NCI-H748 treated with DMSO at 0.1 percent for 48 hours (cell line): ENCODE results near the gene COL23A1.
A peak's percentile ranks its signal among the peaks of the same experiment; 100 is the strongest.
"Not testable (repeated sequence)": the region's sequence is repeated elsewhere in the genome, so short reads cannot be mapped to it uniquely, and the experiment has no call there.

Experiments used
- DNase-seq: peaks from one replicate; lab custom pipeline; 2025; lab: John Stamatoyannopoulos, UW

COL23A1 gene

DNA sequence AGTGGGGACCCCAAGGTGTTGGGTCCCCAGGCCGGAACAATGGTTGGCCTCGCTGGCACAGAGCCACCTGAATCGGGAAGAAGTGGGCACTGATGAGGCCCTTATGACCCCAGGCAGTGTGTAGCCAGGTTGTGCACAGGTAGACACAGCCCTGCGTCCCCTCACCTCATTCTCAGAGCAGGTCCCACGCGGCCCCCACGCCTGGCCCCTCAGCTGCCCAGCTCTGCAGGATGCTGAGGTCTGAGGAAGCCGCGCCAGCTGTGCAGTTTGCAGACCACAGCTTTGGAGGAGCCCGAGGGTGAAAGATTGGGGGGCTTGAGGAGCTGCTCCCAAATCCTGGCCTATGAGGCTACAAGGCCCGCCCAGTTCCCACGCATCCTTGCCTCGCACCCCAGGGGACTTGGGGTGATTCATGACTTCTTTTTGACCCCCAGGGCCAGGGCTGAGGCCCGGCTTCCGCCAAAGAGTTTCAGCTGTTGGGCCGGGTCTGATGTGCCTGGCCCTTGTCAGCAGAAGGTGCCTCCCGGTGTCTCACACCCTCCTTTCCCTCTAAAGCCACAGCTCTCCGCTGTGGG lies 269.8 kb downstream of the COL23A1 start:
- no peak for DNase-seq

DNA sequence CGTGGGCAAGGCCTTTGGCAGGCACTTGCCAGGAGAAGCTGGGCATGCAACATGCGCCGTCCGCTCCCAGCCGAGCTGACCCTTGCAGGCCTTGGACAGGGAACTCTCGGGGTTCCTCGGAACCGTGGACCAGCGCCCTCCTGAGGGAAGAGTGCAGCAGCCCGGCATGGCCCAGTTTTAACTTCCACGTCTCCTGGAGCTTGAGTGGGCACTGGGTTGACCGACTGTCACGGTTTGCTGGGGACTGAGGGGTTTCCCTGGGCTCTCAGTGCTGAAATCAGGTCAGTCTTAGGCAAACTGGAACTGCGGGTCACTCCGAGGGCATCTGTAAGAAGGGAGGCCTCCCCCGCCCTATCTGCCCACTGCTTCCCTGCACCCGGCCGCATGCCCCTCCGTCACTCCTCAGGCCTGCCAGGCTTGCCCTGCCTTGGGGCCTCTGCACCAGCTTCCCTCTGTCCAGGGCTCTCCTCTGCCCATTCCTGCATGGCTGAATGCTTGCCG lies 270.6 kb downstream of the COL23A1 start:
- no peak for DNase-seq

GRCh38 chr5:178318893-178319292 lies 271.3 kb downstream of the COL23A1 start:
- DNase-seq: no peak

GRCh38 chr5:178318382-178318781 lies 271.8 kb downstream of the COL23A1 start:
- no peak for DNase-seq

DNA sequence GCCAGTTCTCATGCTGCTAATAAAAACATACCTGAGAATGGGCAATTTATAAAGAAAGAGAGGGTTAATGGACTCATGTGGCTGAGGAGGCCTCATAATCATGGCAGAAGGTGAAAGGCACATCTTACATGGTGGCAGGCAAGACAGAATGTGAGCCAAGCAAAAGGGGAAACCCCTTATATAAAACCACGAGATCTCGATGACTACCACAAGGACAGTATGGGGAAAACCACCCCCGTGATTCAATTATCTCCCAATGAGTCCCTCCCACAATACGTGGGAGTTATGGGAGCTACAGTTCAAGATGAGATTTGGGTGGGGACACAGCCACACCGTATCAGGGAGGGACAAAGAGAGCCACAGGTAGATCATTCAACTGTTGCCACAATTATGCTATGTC lies 272.5 kb downstream of the COL23A1 start:
- not testable (repeated sequence) for DNase-seq

GRCh38 chr5:178314961-178315820 lies 275.0 kb downstream of the COL23A1 start:
- DNase-seq: no peak

GRCh38 chr5:178314061-178314660 lies 276.0 kb downstream of the COL23A1 start:
- no peak for DNase-seq

DNA sequence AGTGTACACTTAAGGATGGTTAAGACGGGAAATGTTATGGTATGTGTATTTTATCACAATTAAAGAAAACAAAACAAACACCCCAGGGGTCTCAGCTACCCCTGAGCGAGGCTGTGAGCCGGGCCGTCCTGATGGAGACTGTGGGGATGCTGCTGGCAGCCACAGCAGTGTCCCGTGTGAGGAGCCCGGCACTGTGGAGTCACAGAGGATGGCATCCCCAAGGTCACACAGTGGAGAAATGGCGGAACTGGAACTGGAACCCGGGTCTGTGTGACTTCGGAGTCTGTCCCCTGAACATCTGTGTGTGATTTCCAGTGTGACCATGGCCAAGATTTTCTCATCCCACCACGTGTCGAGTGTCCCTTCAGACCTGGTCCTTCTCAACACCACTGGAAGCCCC lies 276.9 kb downstream of the COL23A1 start:
- no peak for DNase-seq

DNA sequence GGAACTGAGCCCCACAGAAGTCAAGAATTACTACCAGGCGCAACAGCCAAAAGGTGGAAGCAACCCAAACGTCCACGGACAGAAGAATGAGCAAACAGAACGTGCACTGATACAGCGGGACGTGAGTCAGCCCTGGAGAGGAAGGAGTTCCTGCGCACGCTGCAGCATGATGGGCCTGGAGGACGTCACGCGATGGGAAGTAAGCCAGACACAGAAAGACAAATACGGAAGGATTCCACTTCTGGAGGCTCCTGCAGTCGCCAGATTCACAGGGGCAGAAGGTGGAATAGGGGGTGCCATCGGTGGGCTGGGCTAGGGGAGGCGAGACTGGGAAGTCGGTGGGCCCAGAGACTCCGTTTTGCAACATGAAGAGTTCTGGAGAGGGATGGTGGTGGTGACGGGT lies 277.3 kb downstream of the COL23A1 start:
- DNase-seq: no peak

DNA sequence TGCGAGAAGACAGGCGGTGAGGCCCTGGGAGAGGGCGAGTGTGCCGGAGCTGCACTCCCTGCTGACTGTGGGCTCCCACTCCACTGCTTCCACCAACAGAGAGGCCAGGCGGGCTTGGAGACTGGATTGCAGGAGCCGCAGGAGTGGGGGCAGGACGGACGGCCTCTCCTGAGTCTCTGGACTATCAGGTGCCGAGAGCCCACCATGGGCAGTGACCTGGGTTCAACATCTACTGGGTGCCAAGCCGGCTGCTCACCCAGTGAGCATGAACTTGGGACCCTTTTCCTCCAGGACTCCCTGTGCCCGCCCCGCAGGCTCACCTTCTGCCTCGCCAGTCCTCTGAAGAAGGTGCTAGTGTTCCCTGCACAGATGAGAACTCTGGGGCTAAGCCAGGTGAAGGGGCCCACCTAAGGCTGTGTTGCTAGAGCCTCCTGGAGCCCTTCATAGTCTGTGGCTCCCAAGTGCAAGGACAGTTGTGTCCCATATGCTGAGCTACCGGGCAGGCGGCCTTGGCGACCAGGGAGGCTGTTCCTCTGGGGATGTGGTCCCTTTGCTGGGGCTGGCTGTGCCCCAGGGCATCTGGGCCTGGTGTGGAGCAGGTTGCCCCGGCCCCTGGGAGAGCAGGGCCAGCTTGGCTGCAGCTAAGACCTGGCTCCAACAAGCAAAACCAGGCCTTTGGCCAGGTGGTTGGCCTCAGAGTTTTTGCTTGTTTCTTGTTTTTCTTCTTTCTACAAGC lies 279.9 kb downstream of the COL23A1 start:
- DNase-seq: no peak

- DNase-seq: no peak
Observed at GRCh38 chr5:178309271-178310013, 280.8 kb downstream of the COL23A1 start.

- no peak for DNase-seq
Observed at GRCh38 chr5:178308541-178309092, 281.6 kb downstream of the COL23A1 start.

DNA sequence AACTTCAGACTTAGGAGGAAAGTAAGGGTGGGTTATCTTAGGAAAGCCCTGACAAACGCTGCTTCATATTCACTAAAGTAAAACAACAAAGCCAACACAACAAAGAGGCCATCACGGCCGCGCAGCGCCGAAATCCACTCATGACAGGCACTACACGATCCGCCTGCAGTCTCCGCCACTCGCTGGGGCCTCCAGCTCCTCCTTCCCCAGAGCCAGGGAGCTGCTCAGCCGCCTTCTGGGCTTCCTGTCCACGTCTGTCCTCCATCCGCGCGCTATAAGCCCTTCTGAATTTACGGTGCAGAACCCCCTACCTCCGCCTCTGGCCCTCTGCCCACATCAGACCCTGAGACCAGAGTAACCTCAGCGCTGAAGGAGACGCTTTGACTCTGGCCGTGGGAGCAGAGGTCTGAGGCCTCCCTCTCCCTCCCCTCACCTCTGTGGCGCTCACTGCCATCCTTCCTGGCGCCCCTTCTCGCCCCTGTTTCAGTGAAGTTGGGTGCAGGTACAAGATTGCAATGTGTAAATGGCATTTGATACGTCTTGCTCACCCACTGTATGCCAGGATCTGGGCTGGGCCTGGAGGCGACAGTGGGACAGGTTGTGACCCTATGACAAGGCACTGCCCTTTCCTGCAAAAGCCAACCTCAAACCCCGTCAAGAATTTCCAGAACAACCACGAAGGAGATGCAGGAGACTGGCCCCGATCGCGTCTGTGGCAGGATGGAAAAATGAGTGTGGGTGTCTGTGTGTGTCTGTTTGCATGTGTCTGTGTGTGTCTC lies 282.7 kb downstream of the COL23A1 start:
- DNase-seq: no peak

DNA sequence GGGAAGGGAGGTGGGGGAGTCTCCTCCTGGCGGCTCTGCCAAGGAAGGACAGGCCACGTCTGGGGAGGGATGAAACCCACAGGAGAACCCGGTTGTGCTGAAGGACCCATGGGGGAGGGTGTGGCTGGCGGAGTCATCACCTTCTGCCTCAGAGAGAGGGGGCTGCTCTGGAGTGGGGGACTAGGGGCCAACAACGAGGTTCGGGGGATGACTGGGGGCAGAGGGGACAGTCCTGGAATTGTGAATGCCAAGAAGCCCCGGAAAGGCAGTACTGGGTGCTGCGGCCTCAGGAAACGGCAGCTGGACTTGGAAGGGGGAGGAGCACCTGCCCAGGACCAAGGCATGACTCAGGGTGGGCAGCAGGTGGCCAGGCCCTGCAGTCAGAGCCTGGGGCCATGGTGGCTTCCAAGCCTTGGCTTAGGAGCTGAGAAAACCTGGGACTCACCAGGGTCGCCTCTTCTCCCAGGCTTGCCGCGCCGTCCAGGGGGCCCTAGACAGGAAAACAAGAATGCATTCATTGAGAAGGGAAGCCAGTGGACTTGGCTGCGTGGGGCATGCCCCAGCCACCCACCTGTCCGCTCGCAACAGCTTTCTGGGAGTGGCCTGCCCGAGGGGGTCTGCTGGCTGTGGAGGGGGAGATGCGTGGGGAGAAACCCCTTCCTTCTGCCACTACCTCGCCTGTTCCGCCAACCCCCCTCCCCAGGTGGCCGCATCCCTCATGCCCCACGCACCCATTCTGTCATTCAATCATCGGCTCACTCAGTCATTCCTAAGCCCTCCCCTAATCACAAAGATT lies 283.6 kb downstream of the COL23A1 start:
- no peak for DNase-seq

DNA sequence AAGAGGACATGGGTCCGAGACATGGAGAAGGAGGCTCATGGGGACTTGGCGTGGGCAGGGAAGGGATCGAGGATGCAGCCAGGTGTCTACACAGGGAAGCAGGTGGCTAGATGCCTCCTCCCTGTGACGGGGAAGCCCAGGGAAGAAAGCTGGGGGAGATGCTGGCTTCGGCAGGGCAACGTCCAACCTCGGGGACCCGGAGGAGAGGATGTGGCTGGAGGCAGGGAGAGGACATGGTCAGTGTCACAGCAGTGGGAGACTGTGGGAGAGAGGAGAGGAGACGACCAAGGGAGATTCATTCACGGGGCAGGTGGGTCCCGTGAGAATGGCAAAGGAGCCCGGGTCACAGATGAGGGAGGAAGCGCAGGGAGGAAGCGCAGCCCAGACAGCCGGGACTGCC lies 284.4 kb downstream of the COL23A1 start:
- DNase-seq: no peak

GRCh38 chr5:178304761-178305645 lies 285.2 kb downstream of the COL23A1 start:
- no peak for DNase-seq

GRCh38 chr5:178304016-178304415 lies 286.2 kb downstream of the COL23A1 start:
- no peak for DNase-seq

DNA sequence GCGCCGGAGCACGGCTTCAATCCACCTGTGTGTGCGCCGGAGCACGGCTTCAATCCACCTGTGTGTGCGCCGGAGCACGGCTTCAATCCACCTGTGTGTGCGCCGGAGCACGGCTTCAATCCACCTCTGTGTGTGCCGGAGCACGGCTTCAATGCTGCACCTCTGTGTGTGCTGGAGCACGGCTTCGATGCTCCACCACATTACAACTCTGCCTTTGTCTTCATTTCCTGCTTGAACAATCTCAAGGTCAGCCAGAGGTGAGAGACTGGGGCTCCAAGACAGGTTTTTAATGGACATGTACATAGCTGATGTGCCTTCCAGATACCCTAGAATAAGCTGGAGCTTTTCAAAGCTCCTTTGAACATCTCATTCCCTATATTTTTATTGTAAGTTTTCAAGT lies 287.9 kb downstream of the COL23A1 start:
- DNase-seq: peak; percentile 50

- DNase-seq: no peak
Observed at GRCh38 chr5:178301641-178302040, 288.6 kb downstream of the COL23A1 start.
